ENCODE measurements around the gene LRRN3.

LRRN3 gene

DNA sequence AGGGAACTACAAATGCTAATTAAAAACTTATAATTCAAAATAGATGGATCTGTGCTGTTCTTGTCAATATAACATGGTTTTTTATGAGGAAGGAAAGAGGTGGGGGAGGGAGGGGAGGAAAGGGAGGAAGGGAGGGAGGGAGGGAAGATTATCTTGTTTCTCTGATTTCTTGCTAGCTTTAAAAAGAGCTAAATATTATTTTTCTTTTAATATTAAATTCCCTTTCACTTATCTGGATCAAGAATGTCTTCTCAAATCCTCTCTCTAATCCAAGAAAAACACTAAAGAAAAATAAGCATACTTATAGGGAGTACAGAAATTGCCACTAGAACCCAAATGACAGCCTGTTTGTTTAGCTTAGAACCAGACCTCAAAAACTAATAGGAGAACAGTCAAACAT lies 55.2 kb downstream of the LRRN3 start:
- in situ Hi-C loops (cut with MboI; ENCODE audit: low pct_unique_long_range_greater_than_20kb, low sequenced_read_pairs) = no loop called here
- DNase-seq = no peak

- no peak for DNase-seq
- in situ Hi-C loops (cut with MboI; ENCODE audit: low pct_unique_long_range_greater_than_20kb, low sequenced_read_pairs) = no loop called here
Observed at GRCh38 chr7:111147708-111148533, 57.0 kb downstream of the LRRN3 start.

DNA sequence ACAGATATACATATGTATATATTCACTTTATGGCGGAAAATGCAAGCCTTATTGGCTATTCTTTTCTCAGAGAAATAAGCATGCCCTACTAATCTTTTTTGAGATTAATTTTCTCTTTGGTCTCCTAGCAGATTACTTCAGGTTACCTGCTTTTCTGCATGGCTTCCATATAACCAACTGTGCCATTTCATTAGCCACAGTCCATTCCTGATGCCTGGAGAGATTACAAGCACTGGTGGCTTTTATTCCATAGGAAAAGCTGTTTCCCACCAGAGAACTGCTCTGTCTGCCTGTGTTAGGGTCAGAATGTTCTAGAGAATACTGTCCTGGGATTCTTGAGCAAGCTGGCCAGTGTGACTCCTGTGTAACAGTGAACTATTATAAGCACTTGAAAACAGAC lies 59.8 kb downstream of the LRRN3 start:
- no peak for DNase-seq
- in situ Hi-C loops (cut with MboI; ENCODE audit: low pct_unique_long_range_greater_than_20kb, low sequenced_read_pairs) = no loop called here

- in situ Hi-C loops (cut with MboI; ENCODE audit: low pct_unique_long_range_greater_than_20kb, low sequenced_read_pairs) = no loop called here
- no peak for DNase-seq
Observed at GRCh38 chr7:111159426-111159825, 68.5 kb downstream of the LRRN3 start.

- DNase-seq = no peak
- in situ Hi-C loops (cut with MboI; ENCODE audit: low pct_unique_long_range_greater_than_20kb, low sequenced_read_pairs) = no loop called here
Observed at GRCh38 chr7:111160297-111160696, 69.4 kb downstream of the LRRN3 start.

DNA sequence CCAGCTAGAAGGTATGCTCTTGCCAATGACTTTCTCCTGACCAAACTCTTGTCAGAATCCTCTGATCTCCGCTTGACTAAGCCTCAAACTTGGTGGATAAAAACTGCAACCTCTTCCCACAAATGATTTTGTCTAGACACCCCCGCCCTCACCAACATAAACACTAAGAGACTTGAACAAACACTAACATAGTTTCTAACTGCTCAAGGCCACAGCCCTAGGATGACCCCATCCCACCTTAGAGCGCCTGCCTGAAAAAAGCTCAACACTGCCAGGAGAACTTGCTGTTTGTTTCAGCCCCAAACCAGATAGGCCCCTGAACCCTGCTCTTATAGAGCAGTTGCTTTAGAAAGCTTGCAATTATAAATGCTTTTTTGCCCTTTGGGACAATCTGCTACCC lies 71.8 kb downstream of the LRRN3 start:
- in situ Hi-C loops (cut with MboI; ENCODE audit: low pct_unique_long_range_greater_than_20kb, low sequenced_read_pairs) = no loop called here
- DNase-seq = no peak

DNA sequence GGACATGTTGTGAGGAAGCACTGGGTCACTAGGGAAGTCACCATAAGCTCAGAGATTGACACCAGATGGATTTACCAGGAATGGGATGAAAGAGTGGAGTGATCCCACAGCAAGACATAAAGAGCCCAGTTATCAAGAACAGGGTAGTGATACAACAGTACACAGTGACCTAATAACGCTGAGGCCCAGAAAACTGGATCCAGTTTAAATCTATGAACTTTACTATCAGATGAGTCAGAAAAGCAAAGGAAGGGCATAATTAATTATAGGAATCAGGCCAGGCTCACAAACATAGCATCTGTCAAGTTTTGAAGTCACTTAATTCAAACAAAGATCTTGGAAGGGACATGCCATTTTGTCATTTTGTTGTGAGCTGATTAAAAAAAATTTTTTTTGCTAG lies 73.5 kb downstream of the LRRN3 start:
- no peak for DNase-seq
- in situ Hi-C loops (cut with MboI; ENCODE audit: low pct_unique_long_range_greater_than_20kb, low sequenced_read_pairs) = no loop called here

GRCh38 chr7:111168182-111168581 lies 77.3 kb downstream of the LRRN3 start:
- DNase-seq = no peak
- in situ Hi-C loops (cut with MboI; ENCODE audit: low pct_unique_long_range_greater_than_20kb, low sequenced_read_pairs) = no loop called here

- no peak for DNase-seq
- in situ Hi-C loops (cut with MboI; ENCODE audit: low pct_unique_long_range_greater_than_20kb, low sequenced_read_pairs) = no loop called here
Observed at GRCh38 chr7:111172564-111173257, 81.8 kb downstream of the LRRN3 start.

DNA sequence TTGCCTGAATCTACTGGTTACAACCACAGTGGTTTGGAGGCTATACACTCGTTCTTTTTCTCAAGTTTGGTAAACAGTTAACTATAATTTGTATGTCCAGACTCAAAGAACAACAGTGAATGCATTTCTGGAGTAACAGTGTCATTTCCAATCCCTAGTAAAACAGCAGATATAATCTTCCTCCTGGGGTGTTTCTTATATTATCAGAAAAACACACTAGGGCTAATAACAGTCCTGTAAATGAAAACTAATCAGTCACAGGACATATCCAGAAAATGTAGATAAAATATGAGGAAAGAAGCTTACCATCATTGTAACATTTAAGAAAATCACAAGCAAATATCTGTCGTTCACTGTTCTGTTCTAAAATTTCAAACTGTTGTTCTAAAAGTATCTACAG lies 82.6 kb downstream of the LRRN3 start:
- in situ Hi-C loops (cut with MboI; ENCODE audit: low pct_unique_long_range_greater_than_20kb, low sequenced_read_pairs) = no loop called here
- no peak for DNase-seq

DNA sequence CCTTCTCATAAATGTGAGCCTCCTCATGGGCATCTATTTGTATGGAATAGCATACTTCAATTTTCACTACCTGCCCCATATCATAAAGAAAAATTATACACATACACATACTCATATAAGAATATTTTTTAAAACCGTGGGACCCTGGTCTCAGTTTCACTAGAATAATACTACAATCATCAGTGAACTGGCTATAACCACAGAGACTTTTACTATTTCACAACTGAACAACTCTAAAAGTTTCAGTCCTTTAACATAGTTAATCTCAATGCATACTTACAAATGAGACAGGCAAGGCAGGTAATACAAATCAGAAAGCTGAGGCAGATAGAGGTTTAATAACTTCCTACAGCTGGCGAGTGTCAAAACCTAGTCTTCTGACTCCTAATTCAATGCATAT lies 83.1 kb downstream of the LRRN3 start:
- no peak for DNase-seq
- in situ Hi-C loops (cut with MboI; ENCODE audit: low pct_unique_long_range_greater_than_20kb, low sequenced_read_pairs) = no loop called here

GRCh38 chr7:111174510-111174909 lies 83.6 kb downstream of the LRRN3 start:
- no peak for DNase-seq
- in situ Hi-C loops (cut with MboI; ENCODE audit: low pct_unique_long_range_greater_than_20kb, low sequenced_read_pairs) = no loop called here

Data from KBM-7 (cell line).